ENCODE measurements around the gene FCER1A.

DNA sequence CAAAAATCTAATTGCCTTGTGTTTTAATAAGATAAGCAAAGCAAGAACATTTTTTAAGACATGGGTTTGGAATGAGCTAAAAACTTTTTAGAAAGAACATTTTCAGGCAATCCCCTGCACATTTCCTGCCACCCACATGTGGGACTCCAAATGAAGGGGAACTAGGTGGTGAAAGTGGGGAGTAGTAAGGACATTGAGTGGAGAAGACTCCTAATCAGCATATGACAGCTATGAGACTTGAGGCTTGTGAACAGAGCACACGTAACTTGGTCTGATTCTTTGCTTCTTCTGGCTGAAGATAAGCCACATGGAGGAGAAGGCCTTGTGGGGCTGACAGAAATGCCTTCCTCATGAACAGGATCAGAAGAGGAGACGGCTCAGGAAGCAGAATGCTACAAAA is 50.3 kb downstream of the FCER1A start:
- TF ChIP-seq, protein P1, sequence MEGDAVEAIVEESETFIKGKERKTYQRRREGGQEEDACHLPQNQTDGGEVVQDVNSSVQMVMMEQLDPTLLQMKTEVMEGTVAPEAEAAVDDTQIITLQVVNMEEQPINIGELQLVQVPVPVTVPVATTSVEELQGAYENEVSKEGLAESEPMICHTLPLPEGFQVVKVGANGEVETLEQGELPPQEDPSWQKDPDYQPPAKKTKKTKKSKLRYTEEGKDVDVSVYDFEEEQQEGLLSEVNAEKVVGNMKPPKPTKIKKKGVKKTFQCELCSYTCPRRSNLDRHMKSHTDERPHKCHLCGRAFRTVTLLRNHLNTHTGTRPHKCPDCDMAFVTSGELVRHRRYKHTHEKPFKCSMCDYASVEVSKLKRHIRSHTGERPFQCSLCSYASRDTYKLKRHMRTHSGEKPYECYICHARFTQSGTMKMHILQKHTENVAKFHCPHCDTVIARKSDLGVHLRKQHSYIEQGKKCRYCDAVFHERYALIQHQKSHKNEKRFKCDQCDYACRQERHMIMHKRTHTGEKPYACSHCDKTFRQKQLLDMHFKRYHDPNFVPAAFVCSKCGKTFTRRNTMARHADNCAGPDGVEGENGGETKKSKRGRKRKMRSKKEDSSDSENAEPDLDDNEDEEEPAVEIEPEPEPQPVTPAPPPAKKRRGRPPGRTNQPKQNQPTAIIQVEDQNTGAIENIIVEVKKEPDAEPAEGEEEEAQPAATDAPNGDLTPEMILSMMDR (conservative IDR thresholded peaks at IDR 0.05 in 1 of 2, IDR thresholded peaks at IDR 0.05 in 1 of 2; ENCODE audit: low read depth in 1 of 2, low read length in 2 of 2) = no peak
- TF ChIP-seq EZH2 (IDR thresholded peaks at IDR 0.05; ENCODE audit: low read length, missing control alignments) = no peak

All from fibroblast of lung (primary cell).